Motor neuron (in vitro differentiated cells): ENCODE results near the gene DES. TPM values are rescaled to one million over a fixed set of nuclear protein-coding genes. Genes with fewer than 3 reads are reported as not detected.

Experiments used
- ATAC-seq, 8 experiments: fragments of 200-7000 bp; cut with Tn5 transposase; replicated peaks in 6 of 8; 2 replicates each; pipeline ENCODE4 v1.8.0; 2021; ENCODE audit warnings: mild to moderate bottlenecking in 8 of 8, moderate library complexity in 8 of 8
- H3K27ac ChIP-seq, 2 donors: fragments of 250-450 bp; sonication (Bioruptor Pico); 2 replicates each; pipeline ENCODE4 v1.9.0; 2021; ENCODE audit warnings: antibody characterized with exemption in 2 of 2, mild to moderate bottlenecking in 2 of 2, moderate library complexity in 1 of 2
- H3K4me1 ChIP-seq, 2 donors: fragments of 250-450 bp; sonication (Bioruptor Pico); replicated peaks in 1 of 2; 2 replicates each; pipeline ENCODE4 v1.6.1; 2021; ENCODE audit warnings: antibody characterized with exemption in 2 of 2, mild to moderate bottlenecking in 2 of 2, moderate library complexity in 1 of 2
- H3K4me3 ChIP-seq, 5 donors: fragments of 250-450 bp; sonication (Bioruptor Pico); 2 replicates each; pipeline ENCODE4 v1.9.0; 2021; ENCODE audit warnings: antibody characterized with exemption in 5 of 5, mild to moderate bottlenecking in 5 of 5, moderate library complexity in 4 of 5
- WGBS, 10 experiments: fragments of 450-650 bp; shearing (Covaris generic); methylation state at CpG; one replicate each; pipeline ENCODE4 v1.0.0; 2022; 5-methylcytosine and 5-hydroxymethylcytosine counted together
- in situ Hi-C, 9 experiments: fragments of 400-800 bp; cut with MboI; loops; one replicate each; pipeline ENCODE4 v1.15.0; 2021; ENCODE audit warnings: low sequenced_read_pairs in 9 of 9, low pct_unique_long_range_greater_than_20kb in 2 of 9; ENCODE audit not compliant: unreplicated experiment in 9 of 9
- total RNA-seq, 8 experiments: library from RNA; unstranded; fragments of 300-600 nt; gene quantifications; 2 replicates each; pipeline versions ENCODE4 v1.2.3 to v1.2.4, GENCODE V29; 2022

Gene DES
- total RNA-seq, 8 experiments from 2014 or later: 0.33 to 1.0 (median 0.76) TPM; not detected in 2

GRCh38 chr2:219426068-219426443 is 7.9 kb downstream of the DES start:
- in situ Hi-C loops: no loop called here
- H3K27ac ChIP-seq: no peak overlapping the region
- WGBS, 10 experiments: 50 to 90% (median 80%) methylated on average over 1 to 2 of the region's 7 CpGs; no CpG with 5 or more reads in 7 of the 10 experiments
- H3K4me3 ChIP-seq: no peak overlapping the region
- no peak for ATAC-seq
- peaks cover 7 to 10% of the 10 kb centered on the region in 2 donors for H3K4me1 ChIP-seq

GRCh38 chr2:219426534-219427136 is 8.5 kb downstream of the DES start:
- ATAC-seq: no peak
- Histone ChIP-seq H3K4me3 (no peak overlapping the region), H3K27ac (no peak overlapping the region), H3K4me1 (peaks cover 7 to 10% of the 10 kb centered on the region in 2 donors)
- in situ Hi-C loops: no loop called here
- WGBS, 10 experiments: 0 to 100% (median 60%) methylated on average over 1 of the region's 7 CpGs; no CpG with 5 or more reads in 7 of the 10 experiments

- peaks cover 7 to 10% of the 10 kb centered on the region in 2 donors for H3K4me1 ChIP-seq
- in situ Hi-C loops: no loop called here
- peak in 2 of 8 experiments; percentile 21 to 25 for ATAC-seq
- no peak overlapping the region for H3K27ac ChIP-seq
- H3K4me3 ChIP-seq: no peak overlapping the region
Observed at GRCh38 chr2:219428469-219428868, 10.3 kb downstream of the DES start.

- H3K4me1 ChIP-seq: peaks cover 9% of the 10 kb centered on the region in 2 donors
- in situ Hi-C loops: no loop called here
- no peak for ATAC-seq
- H3K4me3 ChIP-seq: no peak overlapping the region
- WGBS, 10 experiments: 39 to 100% (median 100%) methylated on average over 1 to 2 of the region's 7 CpGs; no CpG with 5 or more reads in 3 of the 10 experiments
- H3K27ac ChIP-seq: no peak overlapping the region
Observed at GRCh38 chr2:219429958-219430606, 11.9 kb downstream of the DES start.

- peak; percentile 68 to 95 (median 86) for ATAC-seq
- WGBS, 10 experiments: 28 to 93% (median 70%) methylated on average over 1 to 7 of the region's 9 CpGs; no CpG with 5 or more reads in 1 of the 10 experiments
- no peak overlapping the region for H3K4me3 ChIP-seq
- H3K4me1 ChIP-seq: peaks cover 13% of the 10 kb centered on the region in 2 donors
- in situ Hi-C loops: no loop called here
- H3K27ac ChIP-seq: no peak overlapping the region
Observed at GRCh38 chr2:219430633-219431615, 12.7 kb downstream of the DES start.

- 38 to 100% (median 74%) methylated on average over 1 to 12 of the region's 16 CpGs; no CpG with 5 or more reads in 1 of the 10 experiments for WGBS, 10 experiments
- Histone ChIP-seq H3K27ac (no peak overlapping the region), H3K4me1 (peaks cover 13% of the 10 kb centered on the region in 2 donors), H3K4me3 (no peak overlapping the region)
- in situ Hi-C loops: no loop called here
- peak in 5 of 8 experiments; percentile 8 to 23 (median 14) for ATAC-seq
Observed at GRCh38 chr2:219433666-219434467, 15.7 kb downstream of the DES start.

GRCh38 chr2:219434468-219434717 is 16.2 kb downstream of the DES start:
- WGBS, 10 experiments: 21 to 40% (median 40%) methylated on average over 1 to 6 of the region's 9 CpGs; no CpG with 5 or more reads in 7 of the 10 experiments
- peaks cover 13% of the 10 kb centered on the region in 2 donors for H3K4me1 ChIP-seq
- H3K4me3 ChIP-seq: no peak overlapping the region
- in situ Hi-C loops: no loop called here
- peak in 3 of 8 experiments; percentile 12 to 33 (median 27) for ATAC-seq
- no peak overlapping the region for H3K27ac ChIP-seq

- Histone ChIP-seq H3K4me1 (peaks cover 13% of the 10 kb centered on the region in 2 donors), H3K27ac (no peak within 1 kb of the TSS), H3K4me3 (no peak within 1 kb of the TSS)
- peak; percentile 31 to 71 (median 54) for ATAC-seq
- in situ Hi-C loops: no loop called here
- 43 to 60% (median 46%) methylated on average over 1 to 8 of the region's 77 CpGs; no CpG with 5 or more reads in 7 of the 10 experiments for WGBS, 10 experiments
Observed at GRCh38 chr2:219434718-219435525, 16.7 kb downstream of the DES start, which contains the start of gene SPEG. TSS of gene SPEG (plus strand) at chr2:219434843. CDS start at chr2:219434978, 135 bp downstream.

GRCh38 chr2:219435701-219436100 is 17.5 kb downstream of the DES start:
- 80 to 100% (median 80%) methylated on average over 1 to 2 of the region's 6 CpGs; no CpG with 5 or more reads in 7 of the 10 experiments for WGBS, 10 experiments
- Histone ChIP-seq H3K4me3 (no peak overlapping the region), H3K27ac (no peak overlapping the region), H3K4me1 (peaks cover 13% of the 10 kb centered on the region in 2 donors)
- in situ Hi-C loops: no loop called here
- ATAC-seq: no peak

- ATAC-seq: no peak
- H3K4me1 ChIP-seq: peaks cover 17 to 21% of the 10 kb centered on the region in 2 donors
- H3K27ac ChIP-seq: no peak overlapping the region
- H3K4me3 ChIP-seq: no peak overlapping the region
- in situ Hi-C loops: no loop called here
- WGBS, 10 experiments: 80 to 100% (median 88%) methylated on average over 1 to 2 of the region's 5 CpGs; no CpG with 5 or more reads in 6 of the 10 experiments
Observed at GRCh38 chr2:219436491-219436890, 18.3 kb downstream of the DES start.

- WGBS, 10 experiments: 50 to 100% (median 78%) methylated on average over 1 of the region's 3 CpGs; no CpG with 5 or more reads in 6 of the 10 experiments
- in situ Hi-C loops: no loop called here
- Histone ChIP-seq H3K4me3 (no peak overlapping the region), H3K4me1 (peaks cover 18 to 21% of the 10 kb centered on the region in 2 donors), H3K27ac (no peak overlapping the region)
- no peak for ATAC-seq
Observed at GRCh38 chr2:219437141-219437540, 19.0 kb downstream of the DES start.
